Measurements from ENCODE around the gene NLRP10.

GRCh38 chr11:7955191-7955590 is 10.1 kb downstream of the NLRP10 start:
- no peak for TF ChIP-seq POLR2AphosphoS5 (IDR thresholded peaks at IDR 0.05; ENCODE audit: low read depth, low read length)
- TF ChIP-seq POLR2A (IDR thresholded peaks at IDR 0.05; ENCODE audit: low read depth, low read length) = no peak
